H1 (cell line): ENCODE data around the gene RBCK1. TPM values are rescaled to one million over a fixed set of nuclear protein-coding genes. Genes with fewer than 3 reads are reported as not detected.

Experiments used
- GABPA ChIP-seq: IDR thresholded peaks from 2 replicates; pipeline ENCODE4 v1.6.1; 2011; ENCODE audit warnings: mild to moderate bottlenecking, low read length, moderate library complexity, borderline replicate concordance; ENCODE audit not compliant: insufficient read depth
- RNF2 ChIP-seq: fragments of 200-900, 300-1000 bp; sonication (generic); IDR thresholded peaks from 2 replicates; pipeline ENCODE4 v1.7.1; 2016; ENCODE audit warnings: borderline replicate concordance, low read depth, mild to moderate bottlenecking, antibody characterized with exemption, low read length; ENCODE audit not compliant: poor library complexity, severe bottlenecking; ENCODE audit errors: missing control alignments
- ZNF274 ChIP-seq: IDR thresholded peaks from 2 replicates; pipeline ENCODE4 v1.7.0; 2012; ENCODE audit warnings: low read length, borderline replicate concordance; ENCODE audit errors: extremely low read depth
- polyA plus RNA-seq, 7 experiments: library from polyadenylated mRNA; depleted of rRNA in 3 of 7; stranded (reverse) in 5 of 7; unstranded in 2 of 7; fragments of >200 nt in 5 of 7; fragments of 200-250 nt in 2 of 7; gene quantifications; 1 replicate in 5 of 7; 2 replicates in 1 of 7; 4 replicates in 1 of 7; pipeline versions ENCODE4 v1.2.1 to v1.2.3, GENCODE V29; 2011 to 2013; ENCODE audit warnings: missing spikeins in 2 of 7, mixed read lengths in 2 of 7
- total RNA-seq: library from RNA; stranded (reverse); fragmentation: NEBNext Ultra II Directional; extraction: Animal tissue kit (Norgen Biotek cat#: 25700); gene quantifications from 2 replicates; pipeline ENCODE4 v1.2.1, GENCODE V29; 2021
- TF ChIP-seq, protein P1 (sequence below): fragments of 300-600 bp; sonication (generic); IDR thresholded peaks from 2 replicates; pipeline ENCODE4 v1.7.1; 2012; ENCODE audit warnings: low read length, moderate library complexity, mild to moderate bottlenecking, inconsistent platforms; ENCODE audit not compliant: insufficient replicate concordance

Gene RBCK1
- total and polyA plus RNA-seq, 2 of the 8 experiments (the other 6 are each of a cell fraction or from before 2014, with no cell fraction given), result 43.1 to 54.7 TPM

- TF ChIP-seq, protein P1, sequence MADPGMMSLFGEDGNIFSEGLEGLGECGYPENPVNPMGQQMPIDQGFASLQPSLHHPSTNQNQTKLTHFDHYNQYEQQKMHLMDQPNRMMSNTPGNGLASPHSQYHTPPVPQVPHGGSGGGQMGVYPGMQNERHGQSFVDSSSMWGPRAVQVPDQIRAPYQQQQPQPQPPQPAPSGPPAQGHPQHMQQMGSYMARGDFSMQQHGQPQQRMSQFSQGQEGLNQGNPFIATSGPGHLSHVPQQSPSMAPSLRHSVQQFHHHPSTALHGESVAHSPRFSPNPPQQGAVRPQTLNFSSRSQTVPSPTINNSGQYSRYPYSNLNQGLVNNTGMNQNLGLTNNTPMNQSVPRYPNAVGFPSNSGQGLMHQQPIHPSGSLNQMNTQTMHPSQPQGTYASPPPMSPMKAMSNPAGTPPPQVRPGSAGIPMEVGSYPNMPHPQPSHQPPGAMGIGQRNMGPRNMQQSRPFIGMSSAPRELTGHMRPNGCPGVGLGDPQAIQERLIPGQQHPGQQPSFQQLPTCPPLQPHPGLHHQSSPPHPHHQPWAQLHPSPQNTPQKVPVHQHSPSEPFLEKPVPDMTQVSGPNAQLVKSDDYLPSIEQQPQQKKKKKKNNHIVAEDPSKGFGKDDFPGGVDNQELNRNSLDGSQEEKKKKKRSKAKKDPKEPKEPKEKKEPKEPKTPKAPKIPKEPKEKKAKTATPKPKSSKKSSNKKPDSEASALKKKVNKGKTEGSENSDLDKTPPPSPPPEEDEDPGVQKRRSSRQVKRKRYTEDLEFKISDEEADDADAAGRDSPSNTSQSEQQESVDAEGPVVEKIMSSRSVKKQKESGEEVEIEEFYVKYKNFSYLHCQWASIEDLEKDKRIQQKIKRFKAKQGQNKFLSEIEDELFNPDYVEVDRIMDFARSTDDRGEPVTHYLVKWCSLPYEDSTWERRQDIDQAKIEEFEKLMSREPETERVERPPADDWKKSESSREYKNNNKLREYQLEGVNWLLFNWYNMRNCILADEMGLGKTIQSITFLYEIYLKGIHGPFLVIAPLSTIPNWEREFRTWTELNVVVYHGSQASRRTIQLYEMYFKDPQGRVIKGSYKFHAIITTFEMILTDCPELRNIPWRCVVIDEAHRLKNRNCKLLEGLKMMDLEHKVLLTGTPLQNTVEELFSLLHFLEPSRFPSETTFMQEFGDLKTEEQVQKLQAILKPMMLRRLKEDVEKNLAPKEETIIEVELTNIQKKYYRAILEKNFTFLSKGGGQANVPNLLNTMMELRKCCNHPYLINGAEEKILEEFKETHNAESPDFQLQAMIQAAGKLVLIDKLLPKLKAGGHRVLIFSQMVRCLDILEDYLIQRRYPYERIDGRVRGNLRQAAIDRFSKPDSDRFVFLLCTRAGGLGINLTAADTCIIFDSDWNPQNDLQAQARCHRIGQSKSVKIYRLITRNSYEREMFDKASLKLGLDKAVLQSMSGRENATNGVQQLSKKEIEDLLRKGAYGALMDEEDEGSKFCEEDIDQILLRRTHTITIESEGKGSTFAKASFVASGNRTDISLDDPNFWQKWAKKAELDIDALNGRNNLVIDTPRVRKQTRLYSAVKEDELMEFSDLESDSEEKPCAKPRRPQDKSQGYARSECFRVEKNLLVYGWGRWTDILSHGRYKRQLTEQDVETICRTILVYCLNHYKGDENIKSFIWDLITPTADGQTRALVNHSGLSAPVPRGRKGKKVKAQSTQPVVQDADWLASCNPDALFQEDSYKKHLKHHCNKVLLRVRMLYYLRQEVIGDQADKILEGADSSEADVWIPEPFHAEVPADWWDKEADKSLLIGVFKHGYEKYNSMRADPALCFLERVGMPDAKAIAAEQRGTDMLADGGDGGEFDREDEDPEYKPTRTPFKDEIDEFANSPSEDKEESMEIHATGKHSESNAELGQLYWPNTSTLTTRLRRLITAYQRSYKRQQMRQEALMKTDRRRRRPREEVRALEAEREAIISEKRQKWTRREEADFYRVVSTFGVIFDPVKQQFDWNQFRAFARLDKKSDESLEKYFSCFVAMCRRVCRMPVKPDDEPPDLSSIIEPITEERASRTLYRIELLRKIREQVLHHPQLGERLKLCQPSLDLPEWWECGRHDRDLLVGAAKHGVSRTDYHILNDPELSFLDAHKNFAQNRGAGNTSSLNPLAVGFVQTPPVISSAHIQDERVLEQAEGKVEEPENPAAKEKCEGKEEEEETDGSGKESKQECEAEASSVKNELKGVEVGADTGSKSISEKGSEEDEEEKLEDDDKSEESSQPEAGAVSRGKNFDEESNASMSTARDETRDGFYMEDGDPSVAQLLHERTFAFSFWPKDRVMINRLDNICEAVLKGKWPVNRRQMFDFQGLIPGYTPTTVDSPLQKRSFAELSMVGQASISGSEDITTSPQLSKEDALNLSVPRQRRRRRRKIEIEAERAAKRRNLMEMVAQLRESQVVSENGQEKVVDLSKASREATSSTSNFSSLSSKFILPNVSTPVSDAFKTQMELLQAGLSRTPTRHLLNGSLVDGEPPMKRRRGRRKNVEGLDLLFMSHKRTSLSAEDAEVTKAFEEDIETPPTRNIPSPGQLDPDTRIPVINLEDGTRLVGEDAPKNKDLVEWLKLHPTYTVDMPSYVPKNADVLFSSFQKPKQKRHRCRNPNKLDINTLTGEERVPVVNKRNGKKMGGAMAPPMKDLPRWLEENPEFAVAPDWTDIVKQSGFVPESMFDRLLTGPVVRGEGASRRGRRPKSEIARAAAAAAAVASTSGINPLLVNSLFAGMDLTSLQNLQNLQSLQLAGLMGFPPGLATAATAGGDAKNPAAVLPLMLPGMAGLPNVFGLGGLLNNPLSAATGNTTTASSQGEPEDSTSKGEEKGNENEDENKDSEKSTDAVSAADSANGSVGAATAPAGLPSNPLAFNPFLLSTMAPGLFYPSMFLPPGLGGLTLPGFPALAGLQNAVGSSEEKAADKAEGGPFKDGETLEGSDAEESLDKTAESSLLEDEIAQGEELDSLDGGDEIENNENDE, result no peak
- TF ChIP-seq GABPA, result no peak
- no peak for TF ChIP-seq RNF2
- no peak for TF ChIP-seq ZNF274
Observed at GRCh38 chr20:415820-416322, 7.8 kb downstream of the RBCK1 start (continued).
